HG02623 (cell line): ENCODE measurements around the gene JAGN1.
"Not testable (repeated sequence)": the region's sequence is repeated elsewhere in the genome, so short reads cannot be mapped to it uniquely, and the experiment has no call there.

Source experiments
- ATAC-seq: cut with Tn5 transposase; IDR thresholded peaks from one replicate; pipeline ENCODE4 v1.9.1; 2021; ENCODE audit warnings: moderate library complexity; ENCODE audit not compliant: unreplicated experiment

Gene JAGN1

GRCh38 chr3:9866639-9867038, 23.8 kb upstream of the JAGN1 start:
- no peak for ATAC-seq

- ATAC-seq: no peak
Measured at GRCh38 chr3:9867106-9867505, 23.3 kb upstream of the JAGN1 start.

- ATAC-seq: no peak
Measured at GRCh38 chr3:9869955-9870354, 20.5 kb upstream of the JAGN1 start.

- ATAC-seq: no peak
Measured at GRCh38 chr3:9870978-9871377, 19.4 kb upstream of the JAGN1 start.

- ATAC-seq: not testable (repeated sequence)
Measured at GRCh38 chr3:9872067-9872466, 18.3 kb upstream of the JAGN1 start.

- ATAC-seq: no peak
Measured at GRCh38 chr3:9875448-9875847, 15.0 kb upstream of the JAGN1 start.

GRCh38 chr3:9876255-9876654, 14.2 kb upstream of the JAGN1 start:
- ATAC-seq: not testable (repeated sequence)

- ATAC-seq: no peak
Measured at GRCh38 chr3:9876991-9877390, 13.4 kb upstream of the JAGN1 start.

- no peak for ATAC-seq
Measured at GRCh38 chr3:9878700-9879099, 11.7 kb upstream of the JAGN1 start.

GRCh38 chr3:9879830-9880549, 10.4 kb upstream of the JAGN1 start, which contains the start of gene CIDEC:
CIDEC (minus strand) TSS chr3:9880253; CDS start chr3:9878486, 1,767 bp downstream.
- ATAC-seq: no peak

- ATAC-seq: no peak
Measured at GRCh38 chr3:9881441-9881840, 9.0 kb upstream of the JAGN1 start.

GRCh38 chr3:9883706-9884554, 6.5 kb upstream of the JAGN1 start:
- no peak for ATAC-seq

GRCh38 chr3:9884555-9885165, 5.8 kb upstream of the JAGN1 start:
- ATAC-seq: no peak

GRCh38 chr3:9886328-9886727, 4.1 kb upstream of the JAGN1 start:
- no peak for ATAC-seq

GRCh38 chr3:9887480-9887879, 2.9 kb upstream of the JAGN1 start:
- no peak for ATAC-seq

GRCh38 chr3:9888540-9888939, 1.9 kb upstream of the JAGN1 start:
- no peak for ATAC-seq

GRCh38 chr3:9889405-9889804, 1.0 kb upstream of the JAGN1 start:
- ATAC-seq: no peak

GRCh38 chr3:9891072-9891622, 737 bp downstream of the JAGN1 start:
- no peak for ATAC-seq

GRCh38 chr3:9893739-9894138, 3.3 kb downstream of the JAGN1 start:
- ATAC-seq: no peak

GRCh38 chr3:9895715-9896114, 5.3 kb downstream of the JAGN1 start:
- ATAC-seq: not testable (repeated sequence)

- ATAC-seq: not testable (repeated sequence)
Measured at GRCh38 chr3:9896755-9897407, 6.5 kb downstream of the JAGN1 start.
